GM06990 (cell line): Measurements from ENCODE around the gene DNAJB13.

ENCODE experiments used
- DNase-seq: peaks from one replicate; pipeline ENCODE4 v3.0.0-alpha.2; 2011; ENCODE audit not compliant: insufficient read length; ENCODE audit errors: extremely low read depth
- H3K27me3 ChIP-seq: replicated peaks from 2 replicates; pipeline ENCODE4 v1.6.0; 2011; ENCODE audit warnings: low read length; ENCODE audit not compliant: control insufficient read depth, insufficient read depth
- H3K36me3 ChIP-seq: 2 replicates; pipeline ENCODE4 v1.5.1; 2011; ENCODE audit warnings: low read length; ENCODE audit not compliant: control insufficient read depth, insufficient read depth
- H3K4me3 ChIP-seq: replicated peaks from 2 replicates; pipeline ENCODE4 v1.5.1; 2011; ENCODE audit warnings: low read depth, mild to moderate bottlenecking, control low read depth, low read length
- CTCF ChIP-seq: IDR thresholded peaks from 2 replicates; pipeline ENCODE4 v1.5.1; 2011; ENCODE audit warnings: low read length, control low read depth, mild to moderate bottlenecking, inconsistent platforms; ENCODE audit not compliant: insufficient read depth, poor library complexity, severe bottlenecking

DNAJB13 gene

GRCh38 chr11:73956876-73957653, 6.2 kb downstream of the DNAJB13 start:
- TF ChIP-seq CTCF = no peak
- no peak for DNase-seq
- Histone ChIP-seq H3K4me3 (no peak overlapping the region), H3K36me3 (no peaks in the 10 kb centered on the region), H3K27me3 (no peaks in the 10 kb centered on the region; the same call in 1 of the 2 replicates)

GRCh38 chr11:73957654-73958361, 7.0 kb downstream of the DNAJB13 start:
- no peaks in the 10 kb centered on the region; the same call in 1 of the 2 replicates for H3K27me3 ChIP-seq
- no peak overlapping the region for H3K4me3 ChIP-seq
- DNase-seq = no peak
- TF ChIP-seq CTCF = no peak
- H3K36me3 ChIP-seq = no peaks in the 10 kb centered on the region

GRCh38 chr11:73958521-73959141, 7.8 kb downstream of the DNAJB13 start:
- Histone ChIP-seq H3K27me3 (no peaks in the 10 kb centered on the region; the same call in 1 of the 2 replicates), H3K36me3 (no peaks in the 10 kb centered on the region), H3K4me3 (no peak overlapping the region)
- TF ChIP-seq CTCF = no peak
- DNase-seq = no peak

- H3K36me3 ChIP-seq = no peaks in the 10 kb centered on the region
- DNase-seq = no peak
- no peak for TF ChIP-seq CTCF
These were observed 10.5 kb downstream of the DNAJB13 start for GRCh38 chr11:73961321-73961720.

GRCh38 chr11:73962101-73962705, 11.4 kb downstream of the DNAJB13 start:
- H3K27me3 ChIP-seq = no peaks in the 10 kb centered on the region; the same call in 1 of the 2 replicates
- H3K4me3 ChIP-seq = no peak overlapping the region
- TF ChIP-seq CTCF = no peak
- no peak for DNase-seq
- no peaks in the 10 kb centered on the region for H3K36me3 ChIP-seq

More at GRCh38 chr11:73961321-73961720, 10.5 kb downstream of the DNAJB13 start:
- no peaks in the 10 kb centered on the region; the same call in 1 of the 2 replicates for H3K27me3 ChIP-seq
- H3K4me3 ChIP-seq = no peak overlapping the region
